Caco-2 (cell line): ENCODE data around the gene SRPRB. TPM values are rescaled to one million over a fixed set of nuclear protein-coding genes. Genes with fewer than 3 reads are reported as not detected.

ENCODE experiments used
- BruUV-seq: library from RNA; stranded (reverse); fragments of 400-500 nt; replicated peaks from 2 replicates; lab custom pipeline; 2021; lab: Mats Ljungman, UMichigan
- CTCF ChIA-PET: fragments of 300-600 bp; sonication (Branson Sonifier 250); formaldehyde crosslinking; loops from one replicate; lab custom pipeline; 2022; ENCODE audit warnings: antibody characterized with exemption; lab: Charles Lee
- POLR2A ChIA-PET: fragments of 300-600 bp; sonication (Branson Sonifier 250); formaldehyde crosslinking; loops from one replicate; lab custom pipeline; 2022; ENCODE audit warnings: antibody characterized with exemption; lab: Charles Lee
- DNase-seq, 2 experiments: peaks; one replicate each; pipeline versions ENCODE4 v3.0.0 to v3.0.0-alpha.2; 2020 to 2022
- H3K27me3 ChIP-seq: replicated peaks from 2 replicates; pipeline ENCODE4 v1.6.0; 2011; ENCODE audit warnings: low read length; ENCODE audit not compliant: control insufficient read depth, insufficient read depth
- H3K36me3 ChIP-seq: 2 replicates; pipeline ENCODE4 v1.5.1; 2011; ENCODE audit warnings: low read length; ENCODE audit not compliant: control insufficient read depth, insufficient read depth
- H3K4me1 ChIP-seq: fragments of 250-450 bp; sonication (Bioruptor Pico); 2 replicates; pipeline ENCODE4 v1.5.1; 2020; ENCODE audit warnings: mild to moderate bottlenecking
- H3K4me3 ChIP-seq: 2 replicates; pipeline ENCODE4 v1.5.1; 2011; ENCODE audit warnings: low read depth, mild to moderate bottlenecking, control low read depth, low read length
- H3K9me3 ChIP-seq: fragments of 250-450 bp; sonication (Bioruptor Pico); 2 replicates; pipeline ENCODE4 v1.5.1; 2020; ENCODE audit warnings: mild to moderate bottlenecking, moderate library complexity
- H3K27ac Mint-ChIP-seq: one replicate; pipeline ENCODE4 v1.8.0; 2022; ENCODE audit warnings: mixed read lengths; ENCODE audit not compliant: unreplicated experiment
- H3K27me3 Mint-ChIP-seq: one replicate; pipeline ENCODE4 v1.8.0; 2022; ENCODE audit warnings: mixed read lengths; ENCODE audit not compliant: insufficient read depth, unreplicated experiment
- H3K36me3 Mint-ChIP-seq: one replicate; pipeline ENCODE4 v1.8.0; 2022; ENCODE audit warnings: mild to moderate bottlenecking, mixed read lengths; ENCODE audit not compliant: insufficient read depth, unreplicated experiment
- H3K4me1 Mint-ChIP-seq: one replicate; pipeline ENCODE4 v1.8.0; 2022; ENCODE audit warnings: low read depth, mixed read lengths; ENCODE audit not compliant: unreplicated experiment
- H3K4me3 Mint-ChIP-seq: one replicate; pipeline ENCODE4 v1.8.0; 2022; ENCODE audit warnings: mild to moderate bottlenecking, moderate library complexity, mixed read lengths; ENCODE audit not compliant: unreplicated experiment
- H3K9me3 Mint-ChIP-seq: one replicate; pipeline ENCODE4 v1.8.0; 2022; ENCODE audit warnings: mixed read lengths; ENCODE audit not compliant: unreplicated experiment
- intact Hi-C: fragments of 100-400 bp; cut with micrococcal nuclease; formaldehyde crosslinking; loops from one replicate; pipeline ENCODE4 v1.10.0; 2022; ENCODE audit not compliant: unreplicated experiment
- total RNA-seq: library from RNA; stranded (reverse); gene quantifications from 2 replicates; pipeline ENCODE4 v1.2.3, GENCODE V29; 2022
- TF ChIP-seq, protein P1 (sequence below), 2 experiments: fragments of 200-600 bp in 1 of 2; IDR thresholded peaks; 1 replicate in 1 of 2; 2 replicates in 1 of 2; pipeline versions ENCODE4 v1.5.1 to v1.8.0; 2011 to 2022; ENCODE audit warnings: antibody characterized with exemption in 1 of 2, control low read depth in 1 of 2, inconsistent platforms in 1 of 2, low read depth in 1 of 2, low read length in 1 of 2, mild to moderate bottlenecking in 1 of 2, moderate library complexity in 1 of 2; ENCODE audit not compliant: insufficient read depth in 1 of 2, severe bottlenecking in 1 of 2, unreplicated experiment in 1 of 2

SRPRB gene
- total RNA-seq, 1 experiment from 2014 or later = 87.3 TPM

GRCh38 chr3:133767607-133768006, 38.0 kb upstream of the SRPRB start:
- Histone ChIP-seq H3K4me3 (no peak overlapping the region), H3K9me3 (no peaks in the 10 kb centered on the region), H3K4me1 (no peaks in the 10 kb centered on the region), H3K27me3 (no peaks in the 10 kb centered on the region), H3K36me3 (no peaks in the 10 kb centered on the region)
- TF ChIP-seq, protein P1, sequence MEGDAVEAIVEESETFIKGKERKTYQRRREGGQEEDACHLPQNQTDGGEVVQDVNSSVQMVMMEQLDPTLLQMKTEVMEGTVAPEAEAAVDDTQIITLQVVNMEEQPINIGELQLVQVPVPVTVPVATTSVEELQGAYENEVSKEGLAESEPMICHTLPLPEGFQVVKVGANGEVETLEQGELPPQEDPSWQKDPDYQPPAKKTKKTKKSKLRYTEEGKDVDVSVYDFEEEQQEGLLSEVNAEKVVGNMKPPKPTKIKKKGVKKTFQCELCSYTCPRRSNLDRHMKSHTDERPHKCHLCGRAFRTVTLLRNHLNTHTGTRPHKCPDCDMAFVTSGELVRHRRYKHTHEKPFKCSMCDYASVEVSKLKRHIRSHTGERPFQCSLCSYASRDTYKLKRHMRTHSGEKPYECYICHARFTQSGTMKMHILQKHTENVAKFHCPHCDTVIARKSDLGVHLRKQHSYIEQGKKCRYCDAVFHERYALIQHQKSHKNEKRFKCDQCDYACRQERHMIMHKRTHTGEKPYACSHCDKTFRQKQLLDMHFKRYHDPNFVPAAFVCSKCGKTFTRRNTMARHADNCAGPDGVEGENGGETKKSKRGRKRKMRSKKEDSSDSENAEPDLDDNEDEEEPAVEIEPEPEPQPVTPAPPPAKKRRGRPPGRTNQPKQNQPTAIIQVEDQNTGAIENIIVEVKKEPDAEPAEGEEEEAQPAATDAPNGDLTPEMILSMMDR (IDR thresholded peaks at IDR 0.05; ENCODE audit: insufficient read depth in 1 of 2, low read depth in 1 of 2, low read length in 1 of 2, severe bottlenecking in 1 of 2, unreplicated experiment in 1 of 2) = no peak
- DNase-seq = no peak
- Mint-ChIP-seq H3K27ac (no peak overlapping the region), H3K4me1 (no peaks in the 10 kb centered on the region), H3K9me3 (no peaks in the 10 kb centered on the region), H3K4me3 (no peak overlapping the region), H3K27me3 (no peaks in the 10 kb centered on the region), H3K36me3 (no peaks in the 10 kb centered on the region)
- ChIA-PET CTCF (no interaction called here), POLR2A (no interaction called here)
- BruUV-seq = no TSS peak
- intact Hi-C loops = no loop called here

DNA sequence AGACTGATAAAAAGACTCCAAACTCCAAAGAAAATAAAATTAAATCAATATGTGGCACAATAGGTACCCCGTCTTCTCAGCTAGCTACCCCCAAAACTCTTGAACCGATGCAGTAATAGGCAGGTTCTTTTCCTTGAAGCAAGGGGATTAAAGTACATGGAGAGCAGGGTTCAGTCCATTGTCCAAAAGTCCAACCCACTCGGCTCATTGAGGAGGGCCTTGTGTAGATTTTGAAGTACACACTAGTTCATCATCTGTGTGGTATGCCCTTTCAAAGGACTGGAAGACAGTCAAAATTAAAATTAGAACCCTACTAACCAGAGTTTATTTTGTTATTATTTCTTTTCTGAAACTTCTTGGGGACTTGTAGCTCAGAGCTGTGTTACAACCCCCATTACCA, 36.1 kb upstream of the SRPRB start:
- no peaks in the 10 kb centered on the region for H3K27me3 Mint-ChIP-seq
- CTCF ChIA-PET = no interaction called here
- no peak for DNase-seq
- Histone ChIP-seq H3K36me3 (no peaks in the 10 kb centered on the region), H3K4me3 (no peak overlapping the region), H3K27me3 (no peaks in the 10 kb centered on the region), H3K9me3 (no peaks in the 10 kb centered on the region), H3K4me1 (no peaks in the 10 kb centered on the region)
- TF ChIP-seq, protein P1 (IDR thresholded peaks at IDR 0.05; ENCODE audit: insufficient read depth in 1 of 2, low read depth in 1 of 2, low read length in 1 of 2, severe bottlenecking in 1 of 2, unreplicated experiment in 1 of 2) = no peak
- POLR2A ChIA-PET = no interaction called here
- BruUV-seq = no TSS peak
- H3K27ac Mint-ChIP-seq = no peak overlapping the region
- H3K4me3 Mint-ChIP-seq = no peak overlapping the region
- no peaks in the 10 kb centered on the region for H3K4me1 Mint-ChIP-seq
- no peaks in the 10 kb centered on the region for H3K36me3 Mint-ChIP-seq
- no peaks in the 10 kb centered on the region for H3K9me3 Mint-ChIP-seq
- intact Hi-C loops = no loop called here

- Histone ChIP-seq H3K4me1 (no peaks in the 10 kb centered on the region), H3K4me3 (no peak overlapping the region), H3K9me3 (no peaks in the 10 kb centered on the region), H3K36me3 (no peaks in the 10 kb centered on the region), H3K27me3 (no peaks in the 10 kb centered on the region)
- POLR2A ChIA-PET = no interaction called here
- intact Hi-C loops = no loop called here
- TF ChIP-seq, protein P1 (IDR thresholded peaks at IDR 0.05; ENCODE audit: insufficient read depth in 1 of 2, low read depth in 1 of 2, low read length in 1 of 2, severe bottlenecking in 1 of 2, unreplicated experiment in 1 of 2) = no peak
- no peak overlapping the region for H3K4me3 Mint-ChIP-seq
- no peaks in the 10 kb centered on the region for H3K9me3 Mint-ChIP-seq
- no peaks in the 10 kb centered on the region for H3K27me3 Mint-ChIP-seq
- no TSS peak for BruUV-seq
- H3K27ac Mint-ChIP-seq = no peak overlapping the region
- CTCF ChIA-PET = no interaction called here
- DNase-seq = no peak
- H3K4me1 Mint-ChIP-seq = no peaks in the 10 kb centered on the region
- H3K36me3 Mint-ChIP-seq = no peaks in the 10 kb centered on the region
Measured at GRCh38 chr3:133773732-133774131, 31.9 kb upstream of the SRPRB start.
